Smooth muscle cell (in vitro differentiated cells): ENCODE results near the gene FRMPD2. TPM values are rescaled to one million over a fixed set of nuclear protein-coding genes. Genes with fewer than 3 reads are reported as not detected.
"Not testable (repeated sequence)": the region's sequence is repeated elsewhere in the genome, so short reads cannot be mapped to it uniquely, and the experiment has no call there.

ENCODE experiments used
- DNase-seq: peaks from one replicate; lab custom pipeline; 2025; ENCODE audit not compliant: unreplicated experiment; lab: John Stamatoyannopoulos, UW
- H2AFZ ChIP-seq: fragments of 200-600 bp; sonication (generic); 2 replicates; pipeline ENCODE4 v1.6.0; 2016; ENCODE audit warnings: antibody characterized with exemption, low read depth, mild to moderate bottlenecking
- H3F3A ChIP-seq: fragments of 200-600 bp; sonication (generic); 2 replicates; pipeline ENCODE4 v1.6.0; 2017; ENCODE audit warnings: antibody characterized with exemption, low read depth
- H3K27ac ChIP-seq: fragments of 200-600 bp; sonication (generic); 2 replicates; pipeline ENCODE4 v1.5.1; 2016; ENCODE audit warnings: low read depth, mild to moderate bottlenecking
- H3K27me3 ChIP-seq: fragments of 200-600 bp; sonication (generic); 2 replicates; pipeline ENCODE4 v1.6.1; 2016; ENCODE audit warnings: low read depth, mild to moderate bottlenecking
- H3K36me3 ChIP-seq: fragments of 200-600 bp; sonication (generic); 2 replicates; pipeline ENCODE4 v1.5.1; 2016; ENCODE audit warnings: low read depth
- H3K4me1 ChIP-seq: fragments of 200-600 bp; sonication (generic); 2 replicates; pipeline ENCODE4 v1.5.1; 2016; ENCODE audit warnings: low read depth
- H3K4me2 ChIP-seq: fragments of 200-600 bp; sonication (generic); 2 replicates; pipeline ENCODE4 v1.6.0; 2016; ENCODE audit warnings: mild to moderate bottlenecking
- H3K4me3 ChIP-seq: fragments of 200-600 bp; sonication (generic); 2 replicates; pipeline ENCODE4 v1.5.1; 2016; ENCODE audit warnings: mild to moderate bottlenecking
- H3K79me2 ChIP-seq: fragments of 200-600 bp; sonication (generic); 2 replicates; pipeline ENCODE4 v1.6.0; 2016; ENCODE audit warnings: low read depth, mild to moderate bottlenecking
- H3K9ac ChIP-seq: fragments of 200-600 bp; sonication (generic); 2 replicates; pipeline ENCODE4 v1.6.0; 2016; ENCODE audit warnings: low read depth
- H3K9me3 ChIP-seq: fragments of 200-600 bp; sonication (generic); replicated peaks from 2 replicates; pipeline ENCODE4 v1.5.1; 2016; ENCODE audit warnings: low read depth
- H4K20me1 ChIP-seq: fragments of 200-600 bp; sonication (generic); 2 replicates; pipeline ENCODE4 v1.6.0; 2016; ENCODE audit warnings: low read depth
- WGBS: methylation state at CpG from one replicate; pipeline ENCODE4 v1.1.7; 2016; ENCODE audit warnings: low lambda C conversion rate; 5-methylcytosine and 5-hydroxymethylcytosine counted together
- polyA plus RNA-seq: library from polyadenylated mRNA; unstranded; fragments of >200 nt; fragmentation: Nextera tagmentation; extraction: Ambion mirVana; gene quantifications from 2 replicates; pipeline ENCODE4 v1.2.1, GENCODE V29; 2016
- total RNA-seq: library from RNA; depleted of rRNA; stranded (reverse); fragments of >200 nt; gene quantifications from 2 replicates; pipeline ENCODE4 v1.2.3, GENCODE V29; 2014
- TF ChIP-seq, protein P1 (sequence below): fragments of 200-600 bp; sonication (generic); IDR thresholded peaks from 2 replicates; pipeline ENCODE4 v1.5.1; 2017; ENCODE audit warnings: borderline replicate concordance, mild to moderate bottlenecking, antibody characterized with exemption; ENCODE audit not compliant: insufficient read depth, poor library complexity, severe bottlenecking

The FRMPD2 gene
- total and polyA plus RNA-seq, 2 experiments from 2014 or later: 0.18 TPM; not detected in 1

- Histone ChIP-seq H3K27ac (no peak overlapping the region), H3K36me3 (no peaks in the 10 kb centered on the region), H4K20me1 (no peaks in the 10 kb centered on the region), H2AFZ (no peak overlapping the region), H3K4me3 (no peak overlapping the region), H3K27me3 (no peaks in the 10 kb centered on the region), H3K4me1 (no peaks in the 10 kb centered on the region), H3K4me2 (no peak overlapping the region), H3K9ac (no peak overlapping the region), H3F3A (no peaks in the 10 kb centered on the region), H3K79me2 (no peaks in the 10 kb centered on the region), H3K9me3 (no peaks in the 10 kb centered on the region)
- DNase-seq: no peak
- TF ChIP-seq, protein P1, sequence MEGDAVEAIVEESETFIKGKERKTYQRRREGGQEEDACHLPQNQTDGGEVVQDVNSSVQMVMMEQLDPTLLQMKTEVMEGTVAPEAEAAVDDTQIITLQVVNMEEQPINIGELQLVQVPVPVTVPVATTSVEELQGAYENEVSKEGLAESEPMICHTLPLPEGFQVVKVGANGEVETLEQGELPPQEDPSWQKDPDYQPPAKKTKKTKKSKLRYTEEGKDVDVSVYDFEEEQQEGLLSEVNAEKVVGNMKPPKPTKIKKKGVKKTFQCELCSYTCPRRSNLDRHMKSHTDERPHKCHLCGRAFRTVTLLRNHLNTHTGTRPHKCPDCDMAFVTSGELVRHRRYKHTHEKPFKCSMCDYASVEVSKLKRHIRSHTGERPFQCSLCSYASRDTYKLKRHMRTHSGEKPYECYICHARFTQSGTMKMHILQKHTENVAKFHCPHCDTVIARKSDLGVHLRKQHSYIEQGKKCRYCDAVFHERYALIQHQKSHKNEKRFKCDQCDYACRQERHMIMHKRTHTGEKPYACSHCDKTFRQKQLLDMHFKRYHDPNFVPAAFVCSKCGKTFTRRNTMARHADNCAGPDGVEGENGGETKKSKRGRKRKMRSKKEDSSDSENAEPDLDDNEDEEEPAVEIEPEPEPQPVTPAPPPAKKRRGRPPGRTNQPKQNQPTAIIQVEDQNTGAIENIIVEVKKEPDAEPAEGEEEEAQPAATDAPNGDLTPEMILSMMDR: no peak
Observed at GRCh38 chr10:48282829-48283228, 8.3 kb upstream of the FRMPD2 start.

- H3K79me2 ChIP-seq, H3K4me3 ChIP-seq, H3K27me3 ChIP-seq, H3K36me3 ChIP-seq, H3K9me3 ChIP-seq, H4K20me1 ChIP-seq, H3K4me2 ChIP-seq, DNase-seq, H3F3A ChIP-seq, H3K27ac ChIP-seq, H3K4me1 ChIP-seq, H2AFZ ChIP-seq, H3K9ac ChIP-seq: not testable (repeated sequence)
- 71% methylated on average over 4 of the region's 4 CpGs for WGBS
Observed at GRCh38 chr10:48281697-48282096, 7.2 kb upstream of the FRMPD2 start.

DNA sequence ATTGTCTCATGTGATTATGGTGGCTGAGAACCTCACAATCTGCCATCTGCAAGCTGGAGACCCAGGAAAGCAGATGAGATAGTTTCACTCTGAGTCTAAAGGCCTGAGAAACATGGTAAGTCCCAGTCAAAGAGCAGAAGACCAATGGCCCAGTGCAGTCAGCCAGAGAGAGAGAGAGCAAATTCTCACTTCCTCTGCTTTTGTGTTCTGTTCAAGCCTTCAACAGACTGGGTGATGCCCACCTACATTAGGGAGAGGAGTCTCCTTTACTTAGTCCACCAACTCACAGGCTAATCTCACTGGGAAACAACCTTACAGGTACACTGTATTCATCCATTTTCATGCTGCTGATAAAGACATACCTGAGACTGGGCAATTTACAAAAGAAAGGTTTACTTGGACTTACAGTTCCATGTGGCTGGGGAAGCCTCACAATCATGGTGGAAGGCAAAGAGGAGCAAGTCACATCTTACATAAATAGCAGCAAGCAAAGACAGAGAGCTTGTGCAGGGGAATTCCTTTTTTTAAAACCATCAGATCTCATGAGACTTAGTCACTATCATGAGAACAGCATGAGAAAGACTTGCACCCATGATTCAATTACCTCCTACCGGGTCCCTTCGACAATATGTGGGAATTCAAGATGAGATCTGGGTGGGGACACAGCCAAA, 4.7 kb upstream of the FRMPD2 start:
- Histone ChIP-seq H2AFZ (no peak overlapping the region), H4K20me1 (no peaks in the 10 kb centered on the region), H3K9me3 (no peaks in the 10 kb centered on the region), H3K36me3 (no peaks in the 10 kb centered on the region), H3K27me3 (no peaks in the 10 kb centered on the region), H3K79me2 (no peaks in the 10 kb centered on the region), H3K4me1 (peaks cover 9% of the 10 kb centered on the region), H3K9ac (no peak overlapping the region), H3K27ac (no peak overlapping the region), H3K4me2 (no peak overlapping the region), H3K4me3 (no peak overlapping the region), H3F3A (no peaks in the 10 kb centered on the region)
- no peak for DNase-seq
- 56% methylated on average over 2 of the region's 2 CpGs for WGBS
- TF ChIP-seq, protein P1: no peak

GRCh38 chr10:48277093-48277492, 2.6 kb upstream of the FRMPD2 start:
- no peaks in the 10 kb centered on the region for H3K36me3 ChIP-seq
- no peak for DNase-seq
- no peaks in the 10 kb centered on the region for H4K20me1 ChIP-seq
- H3K27ac ChIP-seq: no peak overlapping the region
- H3K4me2 ChIP-seq: no peak overlapping the region
- no peaks in the 10 kb centered on the region for H3K9me3 ChIP-seq
- H3K9ac ChIP-seq: no peak overlapping the region
- H3F3A ChIP-seq: no peaks in the 10 kb centered on the region
- H3K79me2 ChIP-seq: no peaks in the 10 kb centered on the region
- no peak overlapping the region for H3K4me3 ChIP-seq
- 100% methylated on average over 1 of the region's 1 CpG for WGBS
- TF ChIP-seq, protein P1: no peak
- peaks cover 14% of the 10 kb centered on the region for H3K4me1 ChIP-seq
- H2AFZ ChIP-seq: no peak overlapping the region
- no peaks in the 10 kb centered on the region for H3K27me3 ChIP-seq
